VCaP (cell line): Measurements from ENCODE around the gene NAP1L1.

Experiments
- H3K27ac ChIP-seq: fragments of 450-650 bp; 2 replicates; pipeline ENCODE4 v1.5.1; 2017
- TF ChIP-seq, protein P1 (sequence below): fragments of 450-650 bp; conservative IDR thresholded peaks from 2 replicates; pipeline ENCODE4 v1.5.1; 2017; ENCODE audit warnings: mild to moderate bottlenecking, moderate library complexity

The NAP1L1 gene

DNA sequence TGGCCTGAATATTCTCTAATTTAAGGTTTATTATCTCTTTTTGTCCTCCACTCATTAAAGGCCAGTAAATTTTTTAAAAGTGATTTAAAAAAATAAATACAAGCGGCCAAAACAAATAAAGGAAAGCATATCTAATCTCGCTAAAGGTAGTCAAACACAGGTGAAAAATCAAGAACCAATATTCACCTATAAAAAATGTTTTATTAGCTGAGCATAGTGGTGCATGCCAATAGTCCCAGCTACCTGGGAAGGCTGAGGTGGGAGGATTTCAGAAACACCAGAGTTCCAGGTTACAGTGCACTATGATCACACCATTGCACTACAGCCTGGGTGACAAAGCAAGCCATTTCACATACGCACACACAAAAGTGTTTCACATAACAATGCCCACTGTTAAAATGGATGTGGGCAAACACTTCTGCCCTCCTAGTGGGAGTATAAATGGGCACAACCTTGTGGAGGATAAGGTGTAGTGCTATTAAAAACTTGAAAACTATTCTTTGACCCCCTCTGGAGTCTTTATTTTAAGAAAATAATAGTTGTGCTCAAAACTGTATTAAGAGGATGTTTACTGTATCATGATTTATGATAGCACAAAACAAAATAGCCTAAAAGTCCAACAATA, 32.7 kb upstream of the NAP1L1 start:
- TF ChIP-seq, protein P1, sequence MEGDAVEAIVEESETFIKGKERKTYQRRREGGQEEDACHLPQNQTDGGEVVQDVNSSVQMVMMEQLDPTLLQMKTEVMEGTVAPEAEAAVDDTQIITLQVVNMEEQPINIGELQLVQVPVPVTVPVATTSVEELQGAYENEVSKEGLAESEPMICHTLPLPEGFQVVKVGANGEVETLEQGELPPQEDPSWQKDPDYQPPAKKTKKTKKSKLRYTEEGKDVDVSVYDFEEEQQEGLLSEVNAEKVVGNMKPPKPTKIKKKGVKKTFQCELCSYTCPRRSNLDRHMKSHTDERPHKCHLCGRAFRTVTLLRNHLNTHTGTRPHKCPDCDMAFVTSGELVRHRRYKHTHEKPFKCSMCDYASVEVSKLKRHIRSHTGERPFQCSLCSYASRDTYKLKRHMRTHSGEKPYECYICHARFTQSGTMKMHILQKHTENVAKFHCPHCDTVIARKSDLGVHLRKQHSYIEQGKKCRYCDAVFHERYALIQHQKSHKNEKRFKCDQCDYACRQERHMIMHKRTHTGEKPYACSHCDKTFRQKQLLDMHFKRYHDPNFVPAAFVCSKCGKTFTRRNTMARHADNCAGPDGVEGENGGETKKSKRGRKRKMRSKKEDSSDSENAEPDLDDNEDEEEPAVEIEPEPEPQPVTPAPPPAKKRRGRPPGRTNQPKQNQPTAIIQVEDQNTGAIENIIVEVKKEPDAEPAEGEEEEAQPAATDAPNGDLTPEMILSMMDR: peak; percentile 61; the same call in 1 of the 2 replicates
- peak overlapping the region; percentile 67 for H3K27ac ChIP-seq

DNA sequence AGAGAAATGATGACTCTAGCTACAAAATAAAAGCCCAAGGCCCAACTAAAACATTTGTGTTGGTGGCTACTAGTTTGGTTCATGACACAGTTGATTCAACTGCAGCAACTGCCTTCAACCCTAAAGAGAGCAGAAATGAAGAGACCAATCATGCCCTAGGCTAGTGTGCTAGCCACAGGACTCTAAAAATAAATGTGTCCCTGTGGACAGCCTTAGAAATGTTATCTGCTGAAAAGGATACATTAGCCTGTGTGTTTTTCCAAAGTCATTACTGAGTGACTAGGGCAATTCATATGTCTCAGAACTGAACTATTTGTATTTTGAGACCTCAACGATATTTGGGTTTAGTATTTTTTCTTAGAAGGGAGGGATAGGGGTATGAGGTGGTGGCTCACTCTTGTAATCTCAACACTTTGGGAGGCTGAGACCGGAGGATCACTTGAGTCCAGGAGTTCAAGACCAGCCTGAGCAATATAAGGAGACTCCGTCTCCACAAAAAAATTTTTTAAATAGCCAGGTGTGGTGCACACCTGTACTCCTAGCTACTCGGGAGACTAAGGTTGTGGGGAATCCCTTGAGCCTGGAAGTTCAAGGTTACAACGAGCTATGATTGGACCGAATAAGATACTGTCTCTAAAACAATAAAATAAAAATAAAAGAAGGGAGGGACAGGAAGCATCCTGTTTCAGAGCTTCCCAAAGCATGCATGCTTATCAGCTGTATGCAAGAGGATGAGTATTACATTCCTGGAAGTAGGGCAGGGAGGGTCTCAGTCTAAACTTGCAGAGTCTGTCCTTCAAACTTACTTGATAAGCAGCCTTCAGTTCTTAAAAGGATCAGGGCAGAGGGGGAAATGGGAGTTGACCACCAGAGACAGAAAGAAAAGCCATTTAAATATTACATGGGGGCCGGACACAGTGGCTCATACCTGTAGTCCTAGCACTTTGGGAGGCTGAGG, 29.6 kb upstream of the NAP1L1 start:
- H3K27ac ChIP-seq: no peak overlapping the region
- TF ChIP-seq, protein P1: no peak

DNA sequence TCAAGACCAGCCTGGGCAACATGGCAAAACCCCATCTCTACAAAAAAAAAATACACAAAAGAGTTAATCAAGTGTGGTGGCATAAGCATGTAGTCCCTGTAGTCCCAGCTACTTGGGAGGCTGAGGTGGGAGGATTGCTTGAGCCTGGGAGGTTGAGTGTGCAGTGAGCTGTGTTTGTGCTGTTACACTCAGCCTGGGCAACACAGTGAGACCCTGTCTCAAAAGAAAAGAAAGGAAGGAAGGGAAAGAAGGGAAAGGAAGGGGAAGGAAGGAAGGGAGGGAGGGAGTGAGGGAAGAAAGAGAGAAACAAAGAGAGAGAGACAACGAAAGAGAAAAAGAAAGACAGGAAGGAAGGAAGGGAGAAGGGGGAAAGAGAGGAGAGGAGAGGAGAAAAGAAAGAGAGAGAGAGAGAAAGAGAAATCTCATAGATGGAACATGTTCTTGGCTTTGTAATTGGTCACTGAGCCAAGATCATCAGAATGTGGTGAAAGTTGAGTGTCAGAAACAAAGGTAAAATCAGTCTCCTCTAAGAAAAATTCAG, 26.8 kb upstream of the NAP1L1 start:
- TF ChIP-seq, protein P1: no peak
- H3K27ac ChIP-seq: no peak overlapping the region

DNA sequence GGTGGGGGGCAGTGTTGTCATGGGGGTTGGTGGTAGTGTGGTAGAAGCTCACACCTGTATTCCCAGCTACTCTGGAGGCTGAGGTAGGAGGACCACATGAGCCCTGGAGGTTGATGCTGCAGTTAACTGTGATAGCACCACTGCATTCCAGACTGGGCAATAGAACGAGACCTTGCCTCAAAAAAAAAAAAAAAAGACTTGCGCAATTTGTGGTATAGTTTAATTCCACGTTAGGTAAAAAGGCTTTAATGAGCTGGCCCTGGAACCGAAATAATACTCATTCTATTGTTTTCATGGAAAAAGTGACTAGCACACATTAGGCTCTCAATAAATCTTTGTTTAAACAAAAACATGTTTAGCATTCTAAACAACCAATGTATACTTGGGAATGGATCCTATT, 25.4 kb upstream of the NAP1L1 start:
- TF ChIP-seq, protein P1: no peak
- no peak overlapping the region for H3K27ac ChIP-seq

DNA sequence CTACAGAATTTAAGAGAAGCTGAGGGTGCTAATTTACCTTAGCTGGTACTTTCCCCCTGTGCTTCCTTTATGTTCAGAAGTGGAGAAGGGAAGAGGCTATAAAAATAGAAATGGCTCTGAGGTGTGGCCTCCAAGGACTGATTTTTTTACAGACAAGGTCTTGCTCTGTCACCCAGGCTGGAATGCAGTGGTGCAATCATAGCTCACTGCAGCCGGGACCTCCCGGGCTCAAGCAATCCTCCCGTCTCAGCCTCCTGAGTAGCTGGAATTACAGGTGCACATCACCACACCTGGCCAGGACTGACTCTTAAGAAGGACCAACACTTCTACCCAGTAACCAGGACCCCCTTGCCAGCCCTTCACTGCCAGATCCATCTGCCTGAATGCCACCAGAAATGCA, 23.9 kb upstream of the NAP1L1 start:
- TF ChIP-seq, protein P1: no peak
- no peak overlapping the region for H3K27ac ChIP-seq

DNA sequence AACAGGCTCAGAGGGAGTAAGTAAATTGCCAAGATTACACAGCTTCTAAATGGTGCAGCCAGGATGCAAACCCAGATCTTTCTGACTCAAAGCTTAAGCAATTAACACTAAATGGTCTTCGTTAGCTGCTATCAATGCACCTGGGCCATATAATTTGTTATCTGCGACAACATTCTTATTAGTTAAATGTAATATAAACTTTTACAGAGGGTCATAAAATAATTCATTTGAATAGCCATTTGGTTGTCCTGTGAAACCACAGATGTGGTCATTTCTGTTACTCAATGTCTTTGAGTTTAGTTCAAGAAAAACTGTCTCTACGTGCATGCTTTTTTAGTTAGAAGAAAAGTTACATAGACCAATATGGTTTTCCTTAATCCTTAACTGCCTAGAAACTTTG, 22.1 kb upstream of the NAP1L1 start:
- H3K27ac ChIP-seq: no peak overlapping the region
- TF ChIP-seq, protein P1: no peak

DNA sequence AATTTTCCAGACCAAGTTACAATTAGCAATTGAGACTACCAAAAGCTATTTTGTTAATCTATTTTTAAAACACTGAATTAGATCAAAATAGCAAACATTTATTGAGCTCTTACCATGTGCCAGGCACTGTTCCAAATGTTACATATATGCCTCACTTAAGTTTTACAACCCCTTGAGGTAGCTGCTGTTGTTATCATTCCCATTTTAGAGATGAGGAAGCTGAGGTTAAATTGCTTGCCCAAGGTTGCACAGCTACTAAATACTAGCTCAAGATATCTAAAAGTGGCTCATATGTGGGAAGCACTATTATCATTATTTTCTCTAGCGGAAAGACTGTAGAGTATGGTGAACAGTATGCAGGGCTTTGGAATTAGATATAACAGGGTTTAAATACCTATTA, 19.5 kb upstream of the NAP1L1 start:
- H3K27ac ChIP-seq: no peak overlapping the region
- TF ChIP-seq, protein P1: no peak
